Measurements from ENCODE around the gene LRPPRC.

GRCh38 chr2:43943323-43943722 is 52.5 kb downstream of the LRPPRC start:
- TF ChIP-seq USF1 (CRISPR knock-in tag; IDR thresholded peaks at IDR 0.05) (no peak), NR2C2 (CRISPR knock-in tag; IDR thresholded peaks at IDR 0.05) (no peak), NR2C2 (tag; IDR thresholded peaks at IDR 0.05) (no peak), ZNF277 (CRISPR knock-in tag; IDR thresholded peaks at IDR 0.05; ENCODE audit: borderline replicate concordance) (no peak), FOS (IDR thresholded peaks at IDR 0.05; ENCODE audit: extremely low read depth, insufficient read length) (no peak), ETV6 (IDR thresholded peaks at IDR 0.05; ENCODE audit: borderline replicate concordance in 1 of 2, low read depth in 2 of 2, low read length in 1 of 2) (no peak), ETV6 (CRISPR knock-in tag; IDR thresholded peaks at IDR 0.05; ENCODE audit: borderline replicate concordance) (no peak), NFIC (IDR thresholded peaks at IDR 0.05) (no peak), POLR2A (conservative IDR thresholded peaks at IDR 0.05) (no peak), YY1 (IDR thresholded peaks at IDR 0.05; ENCODE audit: borderline replicate concordance in 1 of 3, control insufficient read depth in 1 of 3, extremely low read depth in 1 of 3, insufficient read depth in 3 of 3, insufficient read length in 1 of 3, insufficient replicate concordance in 2 of 3, low read depth in 1 of 3, low read length in 2 of 3) (no peak), HOMEZ (CRISPR knock-in tag; IDR thresholded peaks at IDR 0.05) (no peak), ZNF224 (CRISPR knock-in tag; IDR thresholded peaks at IDR 0.05) (no peak), BHLHE40 (IDR thresholded peaks at IDR 0.05; ENCODE audit: low read length) (no peak)

All from K562 (cell line).